ENCODE results near the gene CENPH.
"Not testable (repeated sequence)": the region's sequence is repeated elsewhere in the genome, so short reads cannot be mapped to it uniquely, and the experiment has no call there.

DNA sequence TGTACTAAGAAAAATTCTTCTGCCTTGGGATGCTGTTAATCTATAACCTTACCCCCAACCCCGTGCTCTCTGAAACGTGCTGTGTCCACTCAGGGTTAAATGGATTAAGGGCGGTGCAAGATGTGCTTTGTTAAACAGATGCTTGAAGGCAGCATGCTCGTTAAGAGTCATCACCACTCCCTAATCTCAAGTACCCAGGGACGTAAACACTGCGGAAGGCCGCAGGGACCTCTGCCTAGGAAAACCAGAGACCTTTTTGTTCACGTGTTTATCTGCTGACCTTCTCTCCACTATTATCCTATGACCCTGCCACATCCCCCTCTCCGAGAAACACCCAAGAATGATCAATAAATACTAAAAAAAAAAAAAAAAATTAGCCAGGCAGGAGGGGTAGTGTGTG, 31.4 kb downstream of the CENPH start:
- TF ChIP-seq CTCF (IDR thresholded peaks at IDR 0.05; ENCODE audit: low read depth, low read length, missing input control); SP1 (IDR thresholded peaks at IDR 0.05); RXRA (IDR thresholded peaks at IDR 0.05); EGR1 (IDR thresholded peaks at IDR 0.05; ENCODE audit: low read depth in 2 of 2); TAF1 (conservative IDR thresholded peaks at IDR 0.05); RAD21 (IDR thresholded peaks at IDR 0.05); ATF3 (IDR thresholded peaks at IDR 0.05); HNF4G (IDR thresholded peaks at IDR 0.05): not testable (repeated sequence)
- TF ChIP-seq, protein P1, sequence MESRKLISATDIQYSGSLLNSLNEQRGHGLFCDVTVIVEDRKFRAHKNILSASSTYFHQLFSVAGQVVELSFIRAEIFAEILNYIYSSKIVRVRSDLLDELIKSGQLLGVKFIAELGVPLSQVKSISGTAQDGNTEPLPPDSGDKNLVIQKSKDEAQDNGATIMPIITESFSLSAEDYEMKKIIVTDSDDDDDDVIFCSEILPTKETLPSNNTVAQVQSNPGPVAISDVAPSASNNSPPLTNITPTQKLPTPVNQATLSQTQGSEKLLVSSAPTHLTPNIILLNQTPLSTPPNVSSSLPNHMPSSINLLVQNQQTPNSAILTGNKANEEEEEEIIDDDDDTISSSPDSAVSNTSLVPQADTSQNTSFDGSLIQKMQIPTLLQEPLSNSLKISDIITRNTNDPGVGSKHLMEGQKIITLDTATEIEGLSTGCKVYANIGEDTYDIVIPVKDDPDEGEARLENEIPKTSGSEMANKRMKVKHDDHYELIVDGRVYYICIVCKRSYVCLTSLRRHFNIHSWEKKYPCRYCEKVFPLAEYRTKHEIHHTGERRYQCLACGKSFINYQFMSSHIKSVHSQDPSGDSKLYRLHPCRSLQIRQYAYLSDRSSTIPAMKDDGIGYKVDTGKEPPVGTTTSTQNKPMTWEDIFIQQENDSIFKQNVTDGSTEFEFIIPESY (IDR thresholded peaks at IDR 0.05), result not testable (repeated sequence)
- TF ChIP-seq, protein P2, sequence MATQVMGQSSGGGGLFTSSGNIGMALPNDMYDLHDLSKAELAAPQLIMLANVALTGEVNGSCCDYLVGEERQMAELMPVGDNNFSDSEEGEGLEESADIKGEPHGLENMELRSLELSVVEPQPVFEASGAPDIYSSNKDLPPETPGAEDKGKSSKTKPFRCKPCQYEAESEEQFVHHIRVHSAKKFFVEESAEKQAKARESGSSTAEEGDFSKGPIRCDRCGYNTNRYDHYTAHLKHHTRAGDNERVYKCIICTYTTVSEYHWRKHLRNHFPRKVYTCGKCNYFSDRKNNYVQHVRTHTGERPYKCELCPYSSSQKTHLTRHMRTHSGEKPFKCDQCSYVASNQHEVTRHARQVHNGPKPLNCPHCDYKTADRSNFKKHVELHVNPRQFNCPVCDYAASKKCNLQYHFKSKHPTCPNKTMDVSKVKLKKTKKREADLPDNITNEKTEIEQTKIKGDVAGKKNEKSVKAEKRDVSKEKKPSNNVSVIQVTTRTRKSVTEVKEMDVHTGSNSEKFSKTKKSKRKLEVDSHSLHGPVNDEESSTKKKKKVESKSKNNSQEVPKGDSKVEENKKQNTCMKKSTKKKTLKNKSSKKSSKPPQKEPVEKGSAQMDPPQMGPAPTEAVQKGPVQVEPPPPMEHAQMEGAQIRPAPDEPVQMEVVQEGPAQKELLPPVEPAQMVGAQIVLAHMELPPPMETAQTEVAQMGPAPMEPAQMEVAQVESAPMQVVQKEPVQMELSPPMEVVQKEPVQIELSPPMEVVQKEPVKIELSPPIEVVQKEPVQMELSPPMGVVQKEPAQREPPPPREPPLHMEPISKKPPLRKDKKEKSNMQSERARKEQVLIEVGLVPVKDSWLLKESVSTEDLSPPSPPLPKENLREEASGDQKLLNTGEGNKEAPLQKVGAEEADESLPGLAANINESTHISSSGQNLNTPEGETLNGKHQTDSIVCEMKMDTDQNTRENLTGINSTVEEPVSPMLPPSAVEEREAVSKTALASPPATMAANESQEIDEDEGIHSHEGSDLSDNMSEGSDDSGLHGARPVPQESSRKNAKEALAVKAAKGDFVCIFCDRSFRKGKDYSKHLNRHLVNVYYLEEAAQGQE (IDR thresholded peaks at IDR 0.05), result not testable (repeated sequence)

Measured in liver (tissue), 3 donors.